Measurements from ENCODE around the gene RELN.
A peak's percentile ranks its signal among the peaks of the same experiment; 100 is the strongest.
"Not testable (repeated sequence)": the region's sequence is repeated elsewhere in the genome, so short reads cannot be mapped to it uniquely, and the experiment has no call there.

Gene RELN

DNA sequence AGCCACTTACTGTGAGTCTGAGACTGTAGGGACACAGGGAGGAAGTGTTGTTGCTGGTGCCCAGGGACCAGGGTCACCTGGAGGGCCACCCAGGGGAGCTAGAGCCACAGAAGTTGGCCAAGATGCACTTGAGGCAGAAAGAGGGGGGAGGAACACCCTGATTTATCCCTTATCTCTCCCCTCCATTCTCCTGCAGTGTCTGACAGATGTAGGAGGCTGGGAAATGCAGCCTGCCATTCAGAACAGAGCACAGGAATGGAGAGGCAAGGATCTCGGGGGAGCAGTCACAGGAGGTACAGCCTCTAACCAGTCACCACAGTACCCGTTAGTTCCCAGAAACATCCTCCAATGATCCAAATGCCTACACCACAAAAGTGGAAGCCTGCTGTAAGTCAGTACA is 425.0 kb downstream of the RELN start:
- no peak for DNase-seq (ENCODE audit: low read depth)

DNA sequence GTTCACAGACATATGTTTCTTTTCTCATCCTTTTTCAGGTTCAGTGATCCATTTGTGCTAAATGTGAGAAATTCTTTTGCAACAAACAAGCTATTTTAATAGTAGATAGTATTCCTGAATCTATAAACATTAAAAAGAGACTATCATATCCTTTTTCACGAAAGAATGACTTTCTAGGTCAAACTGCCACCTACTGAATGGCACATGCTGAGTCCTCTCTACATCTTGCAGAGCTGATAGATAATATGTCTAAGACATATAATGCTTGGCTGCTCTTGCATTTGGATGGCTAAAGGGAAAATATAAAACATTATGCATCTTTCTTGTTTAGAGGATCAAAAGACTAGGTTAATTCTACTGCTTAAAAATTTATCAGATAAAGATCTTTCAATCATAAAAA is 429.3 kb downstream of the RELN start:
- DNase-seq (ENCODE audit: low read depth) = no peak

DNA sequence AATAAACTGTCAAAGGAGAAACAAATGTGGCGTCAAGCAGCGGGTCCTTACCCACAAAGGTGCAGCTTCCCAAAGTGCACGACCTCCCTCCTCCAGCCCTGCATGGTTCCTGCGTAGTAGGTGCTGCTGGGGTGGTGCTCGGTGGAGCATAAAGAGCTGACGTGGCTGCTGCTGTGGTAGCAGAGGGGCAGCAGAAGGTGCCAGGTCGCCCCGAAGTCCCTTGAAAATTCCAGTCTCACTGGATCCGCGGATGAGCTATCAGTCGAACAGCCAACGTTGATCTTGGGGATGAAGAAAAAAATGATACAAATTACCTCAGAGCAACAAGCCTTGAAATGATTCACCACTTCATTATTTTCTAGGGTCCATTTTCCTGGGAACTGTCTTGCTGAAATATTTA is 438.4 kb downstream of the RELN start:
- no peak for DNase-seq (ENCODE audit: low read depth)

DNA sequence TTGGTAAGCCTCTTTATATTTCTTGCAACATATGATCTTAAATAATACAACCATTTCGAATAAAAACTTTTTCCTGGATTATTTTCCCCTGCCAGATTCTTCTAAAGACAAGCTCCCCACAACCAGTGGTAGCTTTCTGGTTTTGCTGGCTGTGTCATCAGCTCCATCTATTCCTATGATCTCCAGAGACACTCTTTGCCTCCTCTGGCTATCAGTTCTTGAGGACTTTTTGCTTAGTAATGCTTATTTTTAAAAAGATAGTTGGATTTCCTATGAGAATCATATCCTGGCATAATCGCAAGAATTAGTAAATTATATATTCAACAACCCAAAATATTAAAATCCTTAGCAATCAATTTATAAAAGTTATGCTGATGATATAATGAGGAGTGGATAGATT is 439.7 kb downstream of the RELN start:
- DNase-seq (ENCODE audit: low read depth) = no peak

GRCh38 chr7:103547451-103548284 is 441.8 kb downstream of the RELN start:
- DNase-seq (ENCODE audit: low read depth) = no peak

DNA sequence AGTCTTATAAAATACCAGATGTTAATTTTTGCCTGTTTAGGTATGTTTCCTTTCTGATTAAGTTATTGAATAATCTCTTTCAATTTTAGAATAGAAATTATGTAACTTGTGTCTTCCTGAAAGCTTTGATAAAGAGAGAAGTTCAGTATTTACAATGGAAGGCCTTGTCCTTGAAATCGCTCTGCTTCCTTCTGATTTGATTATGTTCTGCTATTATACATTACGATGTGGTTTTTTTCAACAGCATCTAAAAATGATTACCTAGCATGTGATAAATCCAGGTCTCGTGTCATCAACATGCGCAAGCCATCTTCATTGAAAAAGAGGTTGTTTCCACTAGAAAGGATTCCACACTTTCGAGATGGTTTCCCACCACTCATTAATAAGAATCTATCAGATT is 447.0 kb downstream of the RELN start:
- DNase-seq (ENCODE audit: low read depth) = no peak

- DNase-seq (ENCODE audit: low read depth) = no peak
Measured at GRCh38 chr7:103541947-103542346, 447.5 kb downstream of the RELN start.

- no peak for DNase-seq (ENCODE audit: low read depth)
Measured at GRCh38 chr7:103541026-103541425, 448.4 kb downstream of the RELN start.

DNA sequence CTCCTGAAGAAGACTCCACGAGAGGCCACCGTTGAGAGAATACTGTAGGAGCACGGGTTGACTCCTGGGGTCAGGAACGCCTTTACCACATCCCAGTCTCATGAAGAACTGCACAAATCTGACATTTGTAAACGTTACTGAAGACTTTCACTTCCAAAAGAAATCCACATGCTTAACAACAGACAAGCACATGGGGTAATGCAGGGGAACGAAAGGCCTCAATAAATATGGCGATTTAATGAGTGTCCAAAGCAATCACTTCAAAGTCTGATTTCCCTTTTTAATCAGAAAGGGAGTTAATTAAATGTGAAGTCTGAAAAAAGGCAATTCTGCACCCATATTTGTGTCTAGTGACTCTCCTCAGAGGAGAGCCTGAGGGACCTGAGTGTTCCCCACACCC is 449.1 kb downstream of the RELN start:
- no peak for DNase-seq (ENCODE audit: low read depth)

DNA sequence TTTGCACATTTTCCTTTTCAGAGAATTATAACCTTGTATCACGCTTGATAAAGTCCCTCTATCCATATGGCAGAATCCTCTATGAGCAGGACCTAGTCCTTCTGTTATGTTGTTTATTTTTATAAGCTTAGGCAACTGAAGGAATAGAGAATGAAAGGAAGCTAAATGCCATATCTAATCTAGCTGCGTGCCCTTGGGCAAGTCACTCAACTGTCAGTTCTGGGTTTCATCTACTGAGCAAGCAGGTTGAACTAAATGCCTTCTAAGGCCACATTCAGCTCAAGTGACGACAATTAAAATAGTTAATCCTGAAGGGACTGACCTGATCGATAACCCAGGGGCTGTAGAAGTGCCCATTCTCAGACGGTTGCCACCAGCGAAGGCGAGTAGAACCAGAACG is 449.6 kb downstream of the RELN start:
- DNase-seq (ENCODE audit: low read depth) = no peak

DNA sequence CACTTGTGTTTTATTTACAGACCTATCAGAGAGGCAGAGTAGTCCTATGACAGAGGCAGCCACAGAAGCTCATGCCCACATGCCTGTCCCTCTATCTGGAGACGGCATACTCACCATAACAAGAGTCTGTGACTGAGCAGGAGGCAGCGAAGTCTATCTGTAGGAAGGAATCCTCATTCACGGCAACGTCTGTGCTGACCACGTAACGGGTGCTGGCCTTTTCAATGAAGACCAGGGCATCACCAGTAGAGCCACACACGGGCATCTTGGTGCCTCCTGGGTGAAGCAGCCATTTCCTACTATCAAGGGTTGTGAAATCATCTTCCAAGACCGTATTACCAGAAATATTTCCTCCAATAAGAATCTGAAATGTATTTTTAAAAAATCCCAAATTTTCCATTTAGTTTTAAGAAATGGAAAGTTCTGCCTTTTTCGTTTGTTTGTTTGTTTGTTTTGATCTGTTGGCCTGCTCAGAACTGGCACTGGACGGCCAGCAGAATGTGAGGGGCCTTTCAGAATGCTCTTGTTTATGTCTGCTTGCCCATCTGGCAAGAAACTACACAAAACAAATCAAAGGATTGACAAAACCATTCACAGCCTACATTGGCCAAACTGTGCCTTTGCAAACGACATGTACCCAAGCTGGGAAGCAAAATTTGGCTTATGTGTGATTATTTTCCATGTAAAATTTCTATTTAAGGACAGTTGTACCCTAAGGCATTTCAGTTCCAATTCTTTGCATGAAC is 450.3 kb downstream of the RELN start:
- no peak for DNase-seq (ENCODE audit: low read depth)

- no peak for DNase-seq (ENCODE audit: low read depth)
Measured at GRCh38 chr7:103533761-103534160, 455.7 kb downstream of the RELN start.

- DNase-seq (ENCODE audit: low read depth) = no peak
Measured at GRCh38 chr7:103532955-103533354, 456.5 kb downstream of the RELN start.

DNA sequence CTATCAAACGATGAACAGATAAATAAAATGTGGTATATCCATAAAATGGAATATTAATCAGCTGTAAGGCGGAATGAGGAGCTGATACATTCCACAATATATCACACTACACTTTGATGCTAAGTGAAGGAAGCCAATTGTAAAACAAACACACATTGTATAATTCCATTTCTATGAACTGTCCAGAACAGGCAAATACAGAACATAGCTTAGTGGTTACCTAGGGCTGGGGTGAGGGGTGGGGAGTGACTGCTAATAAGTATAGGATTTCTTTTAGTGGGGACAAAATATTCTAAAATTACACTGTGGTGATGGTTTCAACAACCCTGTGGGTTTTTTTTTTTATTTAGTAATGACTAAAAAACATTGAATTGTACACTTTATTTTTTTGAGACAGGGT is 461.3 kb downstream of the RELN start:
- no peak for DNase-seq (ENCODE audit: low read depth)

- DNase-seq (ENCODE audit: low read depth) = no peak
Measured at GRCh38 chr7:103525937-103526336, 463.5 kb downstream of the RELN start.

DNA sequence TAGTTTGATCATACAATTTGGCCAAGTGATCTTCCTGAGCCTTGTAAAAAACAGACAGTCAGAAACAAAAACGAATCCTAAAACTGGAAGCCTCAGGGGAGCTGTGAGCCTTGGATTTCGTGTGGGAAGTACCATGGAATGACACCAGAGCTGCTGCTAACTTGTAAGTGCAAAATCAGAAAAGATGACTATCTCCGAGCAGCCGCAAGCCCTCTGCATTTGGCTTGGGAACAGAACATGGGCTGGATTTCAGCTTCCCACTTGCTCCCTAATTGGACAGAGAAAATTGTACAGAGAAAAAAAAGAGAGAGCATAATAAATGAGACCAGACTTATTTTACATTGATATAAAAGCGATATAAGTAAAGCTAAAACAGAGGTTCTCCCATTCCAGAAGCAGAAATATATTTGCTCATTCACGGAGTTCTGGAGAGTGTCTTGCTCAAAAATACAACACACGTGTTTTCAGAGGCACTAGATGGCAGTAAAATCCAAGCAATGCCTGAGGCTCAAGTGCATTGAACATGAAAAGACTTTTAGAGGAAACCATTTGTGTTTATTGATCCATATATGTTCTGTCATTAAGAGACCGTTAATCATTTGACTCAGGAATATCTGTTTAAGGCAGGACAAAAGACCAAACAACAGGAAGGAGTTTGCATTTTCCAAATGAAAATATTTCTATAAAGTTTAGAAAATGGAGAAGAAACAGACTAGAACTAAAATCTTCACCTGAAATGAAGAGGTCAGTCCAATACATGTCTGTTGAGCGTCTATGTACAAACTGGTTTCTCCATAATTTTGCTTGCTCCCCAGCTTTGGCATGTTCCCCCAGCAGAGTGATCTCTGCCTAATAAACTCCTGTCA is 465.2 kb downstream of the RELN start:
- peak; percentile 14 for DNase-seq (ENCODE audit: low read depth)

DNA sequence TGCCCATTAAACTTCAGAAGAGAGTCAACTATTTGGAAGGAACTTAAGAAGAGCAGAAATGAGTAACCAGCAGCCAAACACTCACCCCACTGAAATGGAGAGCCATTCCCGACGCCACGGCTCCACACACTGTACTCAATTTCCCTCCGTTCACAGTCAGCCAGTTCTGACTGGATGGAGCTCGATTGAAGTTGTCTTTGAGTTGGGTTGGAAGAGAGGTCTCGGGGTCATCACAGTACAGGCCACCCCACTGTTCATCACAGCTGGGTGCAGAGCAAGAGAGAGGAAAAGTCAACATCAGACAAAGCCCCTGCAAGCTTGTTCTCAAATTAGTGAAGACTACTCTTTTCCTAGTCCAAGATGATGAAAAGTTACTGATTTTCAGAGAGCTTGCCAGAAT is 467.5 kb downstream of the RELN start:
- no peak for DNase-seq (ENCODE audit: low read depth)

DNA sequence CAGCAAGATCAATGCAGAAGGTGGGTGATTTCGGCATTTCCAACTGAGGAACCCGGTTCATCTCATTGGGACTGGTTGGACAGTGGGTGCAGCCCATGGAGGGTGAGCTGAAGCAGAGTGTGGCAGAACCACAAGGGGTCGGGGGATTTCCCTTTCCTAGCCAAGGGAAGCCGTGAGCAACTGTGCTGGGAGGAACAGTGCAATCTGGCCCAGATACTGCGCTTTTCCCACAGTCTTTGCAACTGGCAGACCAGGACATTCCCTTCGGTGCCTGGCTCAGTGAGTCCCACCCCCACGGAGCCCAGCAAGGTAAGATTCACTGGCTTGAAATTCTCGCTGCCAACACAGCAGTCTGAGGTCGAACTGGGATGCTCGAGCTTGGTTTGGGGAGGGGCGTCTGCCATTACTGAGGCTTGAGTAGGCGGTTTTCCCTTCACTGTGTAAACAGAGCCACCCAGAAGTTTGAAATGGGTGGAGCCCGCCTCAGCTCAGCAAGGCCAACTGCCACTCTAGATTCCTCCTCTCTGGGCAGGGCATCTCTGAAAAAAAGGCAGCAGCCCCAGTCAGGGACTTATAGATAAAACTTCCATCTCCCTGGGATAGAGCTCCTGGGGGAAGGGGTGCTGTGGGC is 484.8 kb downstream of the RELN start:
- no peak for DNase-seq (ENCODE audit: low read depth)

GRCh38 chr7:103501206-103501605 is 488.3 kb downstream of the RELN start:
- no peak for DNase-seq (ENCODE audit: low read depth)

DNA sequence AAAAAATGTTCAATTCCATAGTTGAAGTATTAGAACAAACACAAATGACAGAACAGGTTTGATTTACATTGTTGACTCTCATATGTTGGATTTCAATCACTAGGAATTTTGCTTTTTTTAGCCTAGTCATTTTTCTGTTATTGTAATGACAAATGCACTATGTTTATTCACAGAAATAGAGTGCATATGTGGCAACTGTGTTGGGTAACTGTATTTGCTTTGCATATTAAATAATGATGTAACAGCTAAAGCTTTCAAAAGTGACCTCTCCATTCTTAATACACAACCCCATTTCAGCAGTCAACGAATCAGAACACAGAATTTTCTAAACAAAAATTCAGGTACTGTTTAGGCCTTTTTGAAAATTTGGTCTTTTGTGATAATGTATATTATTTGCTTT is 489.5 kb downstream of the RELN start:
- no peak for DNase-seq (ENCODE audit: low read depth)

DNA sequence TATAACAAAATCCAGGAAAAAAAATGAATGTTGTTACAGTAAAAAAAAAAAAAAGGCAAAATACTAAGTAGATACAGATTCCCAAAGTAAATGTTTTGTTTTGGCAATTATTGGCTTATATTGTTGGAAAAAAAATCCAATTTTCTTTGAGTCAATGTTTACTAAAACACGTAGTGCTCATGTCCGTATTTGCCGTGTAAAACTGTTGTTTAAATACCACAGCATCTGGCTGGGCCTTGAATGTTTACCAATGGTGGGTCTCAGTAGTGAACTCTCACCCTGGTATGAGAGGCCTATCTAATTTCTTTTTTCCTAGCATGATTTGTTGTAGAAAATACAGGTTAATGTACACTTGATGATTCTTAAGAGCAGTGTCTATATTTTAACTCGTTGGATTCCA is 502.0 kb downstream of the RELN start:
- DNase-seq (ENCODE audit: low read depth) = no peak

DNA sequence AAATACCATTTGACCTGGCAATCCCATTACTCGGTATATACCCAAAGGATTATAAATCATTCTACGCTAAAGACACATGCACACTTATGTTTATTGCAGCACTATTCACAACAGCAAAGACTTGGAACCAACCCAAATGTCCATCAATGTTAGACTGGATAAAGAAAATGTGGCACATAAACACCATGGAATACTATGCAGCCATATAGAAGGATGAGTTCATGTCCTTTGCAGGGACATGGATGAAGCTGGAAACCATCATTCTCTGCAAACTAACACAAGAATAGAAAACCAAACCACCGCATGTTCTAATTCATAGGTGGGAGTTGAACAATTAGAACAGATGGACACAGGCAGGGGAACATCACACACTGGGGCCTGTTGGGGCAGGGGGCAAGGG is 502.6 kb downstream of the RELN start:
- DNase-seq (ENCODE audit: low read depth) = not testable (repeated sequence)

Data from HS-5 (cell line).